Kidney capillary endothelial cell (primary cell): ENCODE data around the gene PLEKHG5.
A peak's percentile ranks its signal among the peaks of the same experiment; 100 is the strongest.
"Not testable (repeated sequence)": the region's sequence is repeated elsewhere in the genome, so short reads cannot be mapped to it uniquely, and the experiment has no call there.

Source experiments
- DNase-seq: peaks from one replicate; pipeline ENCODE4 v3.0.0-alpha.2; 2018; ENCODE audit warnings: low spot score

The PLEKHG5 gene

GRCh38 chr1:6496890-6497214 is 5.4 kb upstream of the PLEKHG5 start:
- DNase-seq, result no peak

GRCh38 chr1:6496365-6496721 is 4.9 kb upstream of the PLEKHG5 start:
- no peak for DNase-seq

GRCh38 chr1:6495540-6496364 is 4.3 kb upstream of the PLEKHG5 start:
- DNase-seq, result no peak

GRCh38 chr1:6495041-6495441 is 3.6 kb upstream of the PLEKHG5 start:
- no peak for DNase-seq

GRCh38 chr1:6494627-6495026 is 3.2 kb upstream of the PLEKHG5 start:
- DNase-seq, result no peak

GRCh38 chr1:6493834-6494223 is 2.4 kb upstream of the PLEKHG5 start:
- DNase-seq, result not testable (repeated sequence)

- no peak for DNase-seq
Measured at GRCh38 chr1:6491966-6492365, 499 bp upstream of the PLEKHG5 start.

GRCh38 chr1:6491081-6491449 is 402 bp downstream of the PLEKHG5 start:
- DNase-seq, result no peak

GRCh38 chr1:6490181-6491080 is 1.0 kb downstream of the PLEKHG5 start:
- no peak for DNase-seq

GRCh38 chr1:6489799-6490180 is 1.7 kb downstream of the PLEKHG5 start:
- DNase-seq, result peak; percentile 72

- DNase-seq, result no peak
Measured at GRCh38 chr1:6489383-6489765, 2.1 kb downstream of the PLEKHG5 start.

GRCh38 chr1:6488602-6489382 is 2.7 kb downstream of the PLEKHG5 start:
- no peak for DNase-seq

GRCh38 chr1:6487804-6488484 is 3.5 kb downstream of the PLEKHG5 start:
- DNase-seq, result no peak

- DNase-seq, result peak; percentile 89
Measured at GRCh38 chr1:6486433-6487011, 4.9 kb downstream of the PLEKHG5 start.

GRCh38 chr1:6485168-6486101 is 6.0 kb downstream of the PLEKHG5 start:
- DNase-seq, result no peak

- no peak for DNase-seq
Measured at GRCh38 chr1:6484826-6485167, 6.7 kb downstream of the PLEKHG5 start.

GRCh38 chr1:6483761-6484117 is 7.7 kb downstream of the PLEKHG5 start:
- DNase-seq, result no peak

- DNase-seq, result no peak
Measured at GRCh38 chr1:6483017-6483760, 8.3 kb downstream of the PLEKHG5 start.

- DNase-seq, result no peak
Measured at GRCh38 chr1:6481820-6482219, 9.6 kb downstream of the PLEKHG5 start.
